Measurements from ENCODE around the gene TPRG1L.

Gene TPRG1L

GRCh38 chr1:3586986-3587759 lies 37.6 kb upstream of the TPRG1L start:
- no peaks in the 10 kb centered on the region for H3K27me3 Mint-ChIP-seq
- no peak overlapping the region for H3K4me3 Mint-ChIP-seq
- no peaks in the 10 kb centered on the region for H3K4me1 Mint-ChIP-seq (ENCODE audit: low read depth)
- no peaks in the 10 kb centered on the region for H3K9me3 Mint-ChIP-seq
- H3K27ac Mint-ChIP-seq: no peak overlapping the region
- no peaks in the 10 kb centered on the region for H3K36me3 Mint-ChIP-seq (ENCODE audit: low read depth)
- no peak for DNase-seq

DNA sequence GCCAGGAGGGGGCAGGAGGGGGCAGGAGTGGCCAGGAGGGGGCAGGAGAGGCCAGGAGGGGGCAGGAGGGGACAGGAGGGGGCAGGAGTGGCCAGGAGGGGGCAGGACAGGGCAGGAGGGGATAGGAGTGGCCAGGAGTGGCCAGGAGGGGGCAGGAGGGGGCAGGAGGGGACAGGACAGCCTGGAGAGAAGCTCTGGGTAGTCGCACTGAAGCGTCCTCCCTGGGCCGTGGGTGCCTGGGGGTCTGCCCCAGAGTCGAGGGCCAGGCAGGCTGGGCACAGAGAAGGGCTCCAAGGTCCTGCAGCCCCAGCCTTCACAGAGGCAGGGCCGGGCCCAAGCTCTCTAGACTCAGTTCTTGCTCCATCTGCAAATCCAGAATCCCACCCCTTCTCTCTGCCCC lies 36.4 kb upstream of the TPRG1L start:
- no peaks in the 10 kb centered on the region for H3K27me3 Mint-ChIP-seq
- no peaks in the 10 kb centered on the region for H3K9me3 Mint-ChIP-seq
- H3K4me1 Mint-ChIP-seq (ENCODE audit: low read depth): no peaks in the 10 kb centered on the region
- H3K27ac Mint-ChIP-seq: no peak overlapping the region
- H3K36me3 Mint-ChIP-seq (ENCODE audit: low read depth): no peaks in the 10 kb centered on the region
- no peak for DNase-seq
- H3K4me3 Mint-ChIP-seq: no peak overlapping the region

DNA sequence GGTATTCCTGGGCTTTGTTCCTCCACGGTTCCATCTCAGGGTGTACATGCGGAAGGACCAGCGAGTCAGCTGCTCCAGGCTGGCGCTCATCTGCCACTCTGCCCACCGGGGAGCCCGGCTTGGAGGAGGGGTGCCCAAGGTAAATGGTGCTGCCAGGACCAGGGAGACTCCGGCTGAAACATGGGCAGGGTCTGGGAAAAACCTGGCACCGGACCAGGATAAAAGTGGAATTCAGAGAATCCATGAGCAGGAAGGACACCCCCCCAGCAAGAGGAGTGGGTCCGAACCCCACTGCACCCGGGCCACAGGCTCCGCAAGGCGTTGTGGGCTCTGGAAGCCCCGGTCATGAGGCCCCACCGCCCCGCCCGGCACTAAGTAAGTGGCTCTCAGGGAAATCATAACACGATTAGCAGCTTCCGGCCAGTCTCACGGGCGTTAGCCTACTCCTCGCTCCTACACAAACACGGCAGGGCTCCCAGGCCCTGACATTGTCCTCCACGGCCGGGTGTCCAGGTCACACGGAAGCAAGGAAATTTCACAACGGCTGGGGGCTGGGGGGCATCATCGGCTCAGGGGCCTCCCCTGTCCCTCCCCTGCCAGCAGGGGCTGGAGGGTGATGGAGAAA lies 34.6 kb upstream of the TPRG1L start:
- Mint-ChIP-seq H3K4me1 (ENCODE audit: low read depth) (no peaks in the 10 kb centered on the region), H3K9me3 (no peaks in the 10 kb centered on the region), H3K4me3 (no peak overlapping the region), H3K27me3 (no peaks in the 10 kb centered on the region), H3K36me3 (ENCODE audit: low read depth) (no peaks in the 10 kb centered on the region), H3K27ac (no peak overlapping the region)
- DNase-seq: no peak

- Mint-ChIP-seq H3K27me3 (no peaks in the 10 kb centered on the region), H3K36me3 (ENCODE audit: low read depth) (no peaks in the 10 kb centered on the region), H3K4me1 (ENCODE audit: low read depth) (no peaks in the 10 kb centered on the region), H3K4me3 (no peak overlapping the region), H3K9me3 (no peaks in the 10 kb centered on the region), H3K27ac (no peak overlapping the region)
- no peak for DNase-seq
Measured at GRCh38 chr1:3590951-3591865, 33.6 kb upstream of the TPRG1L start.

DNA sequence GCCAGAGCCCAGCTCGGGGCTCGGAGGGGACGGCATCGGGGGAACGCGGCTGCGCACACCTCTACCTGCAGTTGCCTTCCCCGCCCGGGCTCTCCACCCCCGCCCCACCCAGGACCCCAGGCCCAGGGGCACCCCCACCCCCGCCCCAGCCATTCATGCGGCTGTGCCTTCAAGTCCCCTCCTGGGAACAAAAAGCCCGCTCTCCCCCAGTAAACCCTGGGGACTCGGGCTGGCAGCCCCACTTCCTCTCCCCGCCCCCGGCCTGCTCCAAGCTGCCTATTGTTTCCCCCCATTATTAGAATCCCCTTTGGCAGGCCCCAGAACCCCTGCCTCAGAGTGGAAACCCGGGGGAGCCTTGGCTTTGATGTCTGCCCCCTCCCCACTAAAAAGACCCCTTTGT lies 31.5 kb upstream of the TPRG1L start:
- no peak overlapping the region for H3K4me3 Mint-ChIP-seq
- H3K27ac Mint-ChIP-seq: no peak overlapping the region
- no peaks in the 10 kb centered on the region for H3K9me3 Mint-ChIP-seq
- H3K36me3 Mint-ChIP-seq (ENCODE audit: low read depth): no peaks in the 10 kb centered on the region
- H3K4me1 Mint-ChIP-seq (ENCODE audit: low read depth): peaks cover 14% of the 10 kb centered on the region
- no peak for DNase-seq
- H3K27me3 Mint-ChIP-seq: no peaks in the 10 kb centered on the region

DNA sequence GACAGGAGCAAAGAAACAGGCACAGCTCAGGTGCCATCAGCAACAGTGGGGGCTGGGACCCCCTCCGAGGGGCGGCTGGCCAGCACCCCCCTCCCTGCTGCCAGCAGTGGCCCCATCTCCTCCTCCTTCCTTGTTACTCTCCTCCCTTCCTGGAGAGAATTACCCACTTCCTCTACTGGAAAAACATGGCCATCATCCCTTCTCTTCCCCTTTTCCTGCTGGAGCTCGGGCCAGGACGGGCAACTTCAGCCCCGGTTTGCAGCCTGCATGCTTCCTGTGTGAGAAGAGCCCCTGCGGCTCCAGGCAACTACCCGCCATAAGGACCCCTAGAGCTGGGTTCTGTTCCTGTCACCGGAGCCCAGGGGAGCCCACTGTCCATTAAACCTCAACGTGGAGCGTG lies 31.1 kb upstream of the TPRG1L start:
- Mint-ChIP-seq H3K27ac (no peak overlapping the region), H3K36me3 (ENCODE audit: low read depth) (no peaks in the 10 kb centered on the region), H3K9me3 (no peaks in the 10 kb centered on the region), H3K27me3 (no peaks in the 10 kb centered on the region), H3K4me1 (ENCODE audit: low read depth) (peaks cover 15% of the 10 kb centered on the region), H3K4me3 (no peak overlapping the region)
- DNase-seq: no peak

- Mint-ChIP-seq H3K27ac (no peak overlapping the region), H3K4me1 (ENCODE audit: low read depth) (peaks cover 18% of the 10 kb centered on the region), H3K36me3 (ENCODE audit: low read depth) (no peaks in the 10 kb centered on the region), H3K27me3 (no peaks in the 10 kb centered on the region), H3K9me3 (no peaks in the 10 kb centered on the region), H3K4me3 (no peak overlapping the region)
- DNase-seq: no peak
Measured at GRCh38 chr1:3594706-3595377, 30.0 kb upstream of the TPRG1L start.

DNA sequence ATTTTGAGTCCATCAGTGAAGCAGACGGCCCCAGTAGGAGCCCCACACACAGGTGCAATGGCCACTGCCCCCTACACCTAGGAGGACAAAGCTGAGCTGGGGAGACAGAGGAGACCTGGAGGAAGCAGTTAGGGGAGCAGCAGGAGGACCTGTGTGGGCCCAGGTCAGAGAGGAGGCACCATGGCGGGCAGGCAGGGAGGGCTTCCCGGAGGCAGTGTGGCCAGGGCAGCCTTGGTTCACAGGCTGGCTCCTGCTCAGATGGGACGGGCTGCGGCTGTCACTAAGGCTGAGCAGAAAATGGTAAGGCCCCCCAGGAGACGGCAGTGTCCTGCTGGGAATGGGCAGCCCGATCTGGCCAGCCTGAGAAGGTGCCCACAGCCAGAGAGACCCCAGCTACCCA lies 28.9 kb upstream of the TPRG1L start:
- Mint-ChIP-seq H3K9me3 (no peaks in the 10 kb centered on the region), H3K27me3 (no peaks in the 10 kb centered on the region), H3K4me1 (ENCODE audit: low read depth) (peaks cover 18% of the 10 kb centered on the region), H3K27ac (no peak overlapping the region), H3K36me3 (ENCODE audit: low read depth) (no peaks in the 10 kb centered on the region), H3K4me3 (no peak overlapping the region)
- DNase-seq: no peak

DNA sequence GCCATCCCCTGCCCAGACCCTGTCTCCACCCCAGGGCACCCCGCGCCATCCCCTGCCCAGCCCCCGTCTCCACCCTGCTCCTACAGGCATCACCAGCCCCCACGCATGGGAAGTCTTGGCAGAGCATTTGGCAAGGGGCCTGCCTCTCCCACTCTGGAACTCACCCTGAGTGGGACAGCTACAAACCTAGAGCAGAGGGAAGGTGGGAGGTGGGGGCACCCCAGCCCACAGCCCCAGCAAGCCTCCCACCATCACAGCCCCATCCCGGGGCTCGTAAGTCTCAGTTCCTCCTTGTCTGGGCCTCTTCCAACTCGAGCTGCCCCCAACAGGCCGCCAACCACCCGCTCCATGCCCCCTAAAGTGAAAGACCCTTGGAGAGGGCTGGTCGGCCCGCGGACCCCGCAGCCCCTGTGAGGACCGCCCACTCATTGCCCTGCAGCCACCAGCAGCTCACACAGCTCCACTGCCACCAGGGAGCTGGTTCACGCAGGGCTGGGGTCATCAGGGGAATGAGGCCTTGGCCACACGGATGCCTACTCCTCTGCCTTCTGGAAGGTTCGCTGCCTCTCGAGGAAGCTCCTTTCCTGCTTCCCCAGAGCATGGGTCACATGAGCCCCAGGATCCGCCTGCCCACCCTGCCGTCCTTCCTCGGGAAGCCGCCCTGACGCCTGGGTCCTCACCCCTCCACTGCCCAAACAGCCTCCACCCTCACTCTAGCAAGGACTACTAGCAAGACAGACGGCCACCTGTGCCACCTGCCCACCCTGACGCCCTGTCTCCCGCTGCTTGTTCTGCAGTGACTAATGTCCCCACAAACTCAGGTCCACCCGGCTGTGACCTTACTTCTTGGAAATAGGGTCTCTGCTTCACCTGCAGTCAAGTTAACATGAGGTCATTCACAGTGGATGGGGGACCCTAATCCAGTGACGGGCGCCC lies 27.9 kb upstream of the TPRG1L start:
- Mint-ChIP-seq H3K27ac (peak overlapping the region; percentile 47), H3K9me3 (no peaks in the 10 kb centered on the region), H3K36me3 (ENCODE audit: low read depth) (no peaks in the 10 kb centered on the region), H3K4me3 (no peak overlapping the region), H3K4me1 (ENCODE audit: low read depth) (peaks cover 18% of the 10 kb centered on the region), H3K27me3 (no peaks in the 10 kb centered on the region)
- peak; percentile 40 for DNase-seq

- H3K27ac Mint-ChIP-seq: peak overlapping the region; percentile 73
- H3K9me3 Mint-ChIP-seq: no peaks in the 10 kb centered on the region
- H3K4me1 Mint-ChIP-seq (ENCODE audit: low read depth): peaks cover 18% of the 10 kb centered on the region
- no peaks in the 10 kb centered on the region for H3K36me3 Mint-ChIP-seq (ENCODE audit: low read depth)
- H3K27me3 Mint-ChIP-seq: no peaks in the 10 kb centered on the region
- H3K4me3 Mint-ChIP-seq: no peak overlapping the region
- DNase-seq: peak; percentile 66
Measured at GRCh38 chr1:3597599-3597964, 27.2 kb upstream of the TPRG1L start.

- Mint-ChIP-seq H3K36me3 (ENCODE audit: low read depth) (no peaks in the 10 kb centered on the region), H3K9me3 (no peaks in the 10 kb centered on the region), H3K4me3 (no peak overlapping the region), H3K4me1 (ENCODE audit: low read depth) (peaks cover 18% of the 10 kb centered on the region), H3K27me3 (no peaks in the 10 kb centered on the region), H3K27ac (peak overlapping the region; percentile 73)
- peak; percentile 64 for DNase-seq
Measured at GRCh38 chr1:3598051-3598491, 26.7 kb upstream of the TPRG1L start.

DNA sequence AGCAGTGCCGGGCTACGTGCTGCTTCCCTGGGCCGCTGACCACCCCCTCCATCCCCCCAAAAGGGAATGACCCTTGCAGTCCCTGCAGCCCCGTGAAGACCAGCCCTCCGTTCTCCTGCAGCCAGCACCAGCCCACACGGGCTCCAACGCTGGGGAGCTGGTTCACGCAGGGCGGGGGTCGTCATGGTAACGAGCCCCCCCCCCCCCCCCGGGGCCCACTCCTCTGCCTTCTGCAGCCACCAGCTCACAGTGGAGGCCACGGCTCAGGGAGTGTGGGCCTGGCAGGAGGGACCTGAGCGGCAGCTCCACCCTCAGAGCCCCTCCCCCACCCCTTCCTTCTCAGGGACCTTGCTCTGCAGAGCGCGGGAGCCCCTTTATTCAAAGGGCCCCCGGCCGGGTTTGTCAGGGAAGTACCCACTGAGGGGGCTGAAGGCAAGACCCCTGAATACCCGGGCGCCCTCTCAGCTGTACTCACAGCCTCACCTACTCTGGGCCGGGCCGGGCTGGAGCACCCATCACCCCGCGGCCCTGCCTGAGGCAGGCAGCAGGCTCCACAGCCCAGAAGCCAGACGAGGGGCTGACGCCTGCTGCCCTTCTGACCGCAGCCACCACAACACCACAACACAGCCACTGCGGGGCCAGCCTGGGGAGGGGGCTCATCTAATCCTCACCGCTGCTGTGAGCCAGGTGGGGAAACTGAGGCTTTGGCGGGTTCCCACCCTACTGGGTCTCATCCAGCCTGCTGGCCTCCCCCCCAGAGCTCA lies 26.1 kb upstream of the TPRG1L start:
- no peak overlapping the region for H3K4me3 Mint-ChIP-seq
- H3K9me3 Mint-ChIP-seq: no peaks in the 10 kb centered on the region
- peaks cover 18% of the 10 kb centered on the region for H3K4me1 Mint-ChIP-seq (ENCODE audit: low read depth)
- H3K27me3 Mint-ChIP-seq: no peaks in the 10 kb centered on the region
- no peak overlapping the region for H3K27ac Mint-ChIP-seq
- H3K36me3 Mint-ChIP-seq (ENCODE audit: low read depth): no peaks in the 10 kb centered on the region
- DNase-seq: peak; percentile 43

DNA sequence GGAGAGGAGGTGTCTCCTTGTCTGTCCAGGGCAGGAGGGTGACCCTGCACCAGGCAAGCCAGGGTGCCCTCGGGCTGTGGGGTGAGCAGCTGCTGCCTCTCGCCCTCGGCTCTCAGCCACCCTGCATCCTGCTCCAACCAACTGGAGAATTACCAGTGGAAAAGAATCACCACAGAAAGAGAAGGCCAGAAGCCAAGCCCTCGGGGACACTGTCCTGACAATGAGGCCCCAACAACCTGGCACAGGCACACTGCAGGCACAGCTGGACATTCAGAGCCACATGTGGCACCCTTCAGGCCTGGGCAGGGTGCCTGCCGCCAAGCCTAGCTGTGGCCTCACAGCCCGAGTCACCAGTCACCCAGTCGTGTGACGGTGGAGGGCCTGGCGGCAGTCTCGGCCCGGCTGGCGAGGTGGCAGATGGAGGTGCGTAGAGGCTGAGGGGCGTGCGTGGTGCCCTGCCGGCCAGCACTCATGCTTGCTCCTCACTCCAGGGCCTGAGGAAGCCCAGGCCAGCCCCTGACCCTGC lies 25.5 kb upstream of the TPRG1L start:
- no peak for DNase-seq
- no peaks in the 10 kb centered on the region for H3K36me3 Mint-ChIP-seq (ENCODE audit: low read depth)
- H3K4me3 Mint-ChIP-seq: no peak overlapping the region
- no peaks in the 10 kb centered on the region for H3K9me3 Mint-ChIP-seq
- H3K27ac Mint-ChIP-seq: no peak overlapping the region
- H3K4me1 Mint-ChIP-seq (ENCODE audit: low read depth): peaks cover 18% of the 10 kb centered on the region
- H3K27me3 Mint-ChIP-seq: no peaks in the 10 kb centered on the region
